Suprapubic skin (tissue), 3 donors: ENCODE data around the gene GPX7.

Experiments
- CTCF ChIP-seq, 2 donors: fragments of 200-600 bp in 1 of 2; fragments of 450-650 bp in 1 of 2; sonication (generic) in 1 of 2; IDR thresholded peaks; one replicate each; pipeline ENCODE4 v1.5.1; 2016 to 2019; ENCODE audit warnings: antibody characterized with exemption in 2 of 2, mild to moderate bottlenecking in 1 of 2, moderate library complexity in 1 of 2
- POLR2A ChIP-seq, 2 donors: fragments of 450-650 bp; IDR thresholded peaks; one replicate each; pipeline ENCODE4 v1.6.1; 2017; ENCODE audit warnings: antibody characterized with exemption in 2 of 2, mild to moderate bottlenecking in 2 of 2, moderate library complexity in 2 of 2

GRCh38 chr1:52637946-52638345 lies 35.8 kb downstream of the GPX7 start:
- TF ChIP-seq CTCF (IDR thresholded peaks at IDR 0.05) (no peak), POLR2A (IDR thresholded peaks at IDR 0.05) (no peak)
